ENCODE data around the gene ACSM6. TPM values are rescaled to one million over a fixed set of nuclear protein-coding genes. Genes with fewer than 3 reads are reported as not detected.

ACSM6 gene
- total RNA-seq, 4 donors from 2014 or later = 1.2 TPM; not detected in 3

- no peak for TF ChIP-seq EP300 (IDR thresholded peaks at IDR 0.05)
- TF ChIP-seq POLR2AphosphoS5 (IDR thresholded peaks at IDR 0.05) = no peak
- TF ChIP-seq CTCF (IDR thresholded peaks at IDR 0.05) = no peak
- TF ChIP-seq POLR2A (IDR thresholded peaks at IDR 0.05) = no peak
- H3K4me1 ChIP-seq = peaks cover 0 to 30% (median 12%) of the 10 kb centered on the region in 3 donors
- no peak overlapping the region for H3K4me3 ChIP-seq
- H3K9me3 ChIP-seq = no peaks in the 10 kb centered on the region
- H3K27me3 ChIP-seq = no peaks in the 10 kb centered on the region
- WGBS, 2 donors (ENCODE audit: low coverage in 1 of 2) = 80% methylated on average over 1 of the region's 3 CpGs; no CpG with 5 or more reads in 1 of the 2 donors
- peak; percentile 7 for ATAC-seq
- no peak overlapping the region for H3K27ac ChIP-seq
- H3K36me3 ChIP-seq = peaks cover 0 to 33% of the 10 kb centered on the region in 2 donors
Observed at GRCh38 chr10:95248989-95249388, 55.0 kb downstream of the ACSM6 start.

- WGBS, 2 donors (ENCODE audit: low coverage in 1 of 2) = 89 to 100% methylated on average over 2 to 3 of the region's 3 CpGs
- Histone ChIP-seq H3K4me3 (no peak overlapping the region), H3K4me1 (peaks cover 0 to 30% (median 12%) of the 10 kb centered on the region in 3 donors), H3K9me3 (no peaks in the 10 kb centered on the region), H3K27ac (no peak overlapping the region), H3K36me3 (peaks cover 0 to 28% of the 10 kb centered on the region in 2 donors), H3K27me3 (no peaks in the 10 kb centered on the region)
- ATAC-seq = no peak
- TF ChIP-seq POLR2A (IDR thresholded peaks at IDR 0.05) (no peak), EP300 (IDR thresholded peaks at IDR 0.05) (no peak), POLR2AphosphoS5 (IDR thresholded peaks at IDR 0.05) (no peak), CTCF (IDR thresholded peaks at IDR 0.05) (no peak)
Observed at GRCh38 chr10:95249467-95249866, 55.4 kb downstream of the ACSM6 start.

- H3K36me3 ChIP-seq = peaks cover 0 to 14% of the 10 kb centered on the region in 2 donors
- no peak overlapping the region for H3K27ac ChIP-seq
Observed at GRCh38 chr10:95250856-95251255, 56.8 kb downstream of the ACSM6 start.

GRCh38 chr10:95253007-95253406 lies 59.0 kb downstream of the ACSM6 start:
- 69% methylated on average over 2 of the region's 2 CpGs; no CpG with 5 or more reads in 1 of the 2 donors for WGBS, 2 donors (ENCODE audit: low coverage in 1 of 2)
- peaks cover 0 to 6% (median 0%) of the 10 kb centered on the region in 3 donors for H3K9me3 ChIP-seq
- no peaks in the 10 kb centered on the region for H3K27me3 ChIP-seq
- H3K27ac ChIP-seq = no peak overlapping the region
- H3K4me3 ChIP-seq = no peak overlapping the region
- no peak for ATAC-seq
- peaks cover 0 to 15% (median 0%) of the 10 kb centered on the region in 3 donors for H3K4me1 ChIP-seq
- TF ChIP-seq EP300 (IDR thresholded peaks at IDR 0.05) (no peak), POLR2A (IDR thresholded peaks at IDR 0.05) (no peak), CTCF (IDR thresholded peaks at IDR 0.05) (no peak), POLR2AphosphoS5 (IDR thresholded peaks at IDR 0.05) (no peak)
- H3K36me3 ChIP-seq = peaks cover 0 to 13% of the 10 kb centered on the region in 2 donors

More at GRCh38 chr10:95250856-95251255, 56.8 kb downstream of the ACSM6 start:
- no peak for ATAC-seq
- Histone ChIP-seq H3K27me3 (no peaks in the 10 kb centered on the region), H3K4me1 (peaks cover 0 to 30% (median 12%) of the 10 kb centered on the region in 3 donors), H3K4me3 (no peak overlapping the region), H3K9me3 (no peaks in the 10 kb centered on the region)
- 60 to 80% methylated on average over 2 of the region's 4 CpGs for WGBS, 2 donors (ENCODE audit: low coverage in 1 of 2)
- no peak for TF ChIP-seq POLR2AphosphoS5 (IDR thresholded peaks at IDR 0.05)
- no peak for TF ChIP-seq POLR2A (IDR thresholded peaks at IDR 0.05)
- TF ChIP-seq EP300 (IDR thresholded peaks at IDR 0.05) = no peak
- no peak for TF ChIP-seq CTCF (IDR thresholded peaks at IDR 0.05)

- Histone ChIP-seq H3K4me3 (no peak overlapping the region), H3K36me3 (peaks cover 0 to 16% of the 10 kb centered on the region in 2 donors), H3K27me3 (no peaks in the 10 kb centered on the region), H3K9me3 (peaks cover 0 to 6% (median 0%) of the 10 kb centered on the region in 3 donors), H3K27ac (no peak overlapping the region), H3K4me1 (peaks cover 0 to 12% (median 0%) of the 10 kb centered on the region in 3 donors)
- ATAC-seq = no peak
- no peak for TF ChIP-seq POLR2AphosphoS5 (IDR thresholded peaks at IDR 0.05)
- no peak for TF ChIP-seq EP300 (IDR thresholded peaks at IDR 0.05)
- TF ChIP-seq CTCF (IDR thresholded peaks at IDR 0.05) = no peak
- no peak for TF ChIP-seq POLR2A (IDR thresholded peaks at IDR 0.05)
- WGBS, 2 donors (ENCODE audit: low coverage in 1 of 2) = 83 to 93% methylated on average over 2 of the region's 2 CpGs
Observed at GRCh38 chr10:95253686-95254085, 59.6 kb downstream of the ACSM6 start.
